ENCODE results near the gene TTLL9. TPM values are rescaled to one million over a fixed set of nuclear protein-coding genes. Genes with fewer than 3 reads are reported as not detected.

TTLL9 gene
- total and polyA plus RNA-seq, 4 experiments from 2014 or later: 0.25 TPM; not detected in 3

GRCh38 chr20:31849306-31849930 lies 21.0 kb upstream of the TTLL9 start:
- intact Hi-C loops (cut with micrococcal nuclease): no loop called here
- Mint-ChIP-seq H3K27ac (no peak overlapping the region), H3K36me3 (no peaks in the 10 kb centered on the region), H3K4me3 (no peak overlapping the region), H3K9me3 (no peaks in the 10 kb centered on the region), H3K27me3 (peaks cover 11 to 21% of the 10 kb centered on the region in 2 donors), H3K4me1 (no peaks in the 10 kb centered on the region)
- Histone ChIP-seq H3K27me3 (ENCODE audit: insufficient read depth, low read length) (no peaks in the 10 kb centered on the region), H3K27ac (ENCODE audit: low read depth, low read length) (no peak overlapping the region), H3K36me3 (ENCODE audit: insufficient read depth, low read length) (no peaks in the 10 kb centered on the region), H3K4me1 (ENCODE audit: insufficient read depth, low read length) (no peaks in the 10 kb centered on the region), H3K9me3 (ENCODE audit: control insufficient read depth in 1 of 2, low read length in 2 of 2) (no peaks in the 10 kb centered on the region), H3K4me3 (ENCODE audit: low read length in 2 of 2) (no peak overlapping the region)
- ChIA-PET CTCF (ENCODE audit: partially characterized antibody) (interaction anchor here (0.7 to 8.0 kb wide), 7 partner anchors 8 to 181 kb away, joined by 3 to 101 read pairs (median 4); partner anchors contain the start of genes MYLK2 and PDRG1), POLR2A (ENCODE audit: partially characterized antibody) (no interaction called here)
- no peak for DNase-seq

GRCh38 chr20:31851240-31851955 lies 19.0 kb upstream of the TTLL9 start:
- Histone ChIP-seq H3K27ac (ENCODE audit: low read depth, low read length) (no peak overlapping the region), H3K36me3 (ENCODE audit: insufficient read depth, low read length) (no peaks in the 10 kb centered on the region), H3K27me3 (ENCODE audit: insufficient read depth, low read length) (no peaks in the 10 kb centered on the region), H3K9me3 (ENCODE audit: control insufficient read depth in 1 of 2, low read length in 2 of 2) (no peaks in the 10 kb centered on the region), H3K4me1 (ENCODE audit: insufficient read depth, low read length) (no peaks in the 10 kb centered on the region), H3K4me3 (ENCODE audit: low read length in 2 of 2) (no peak overlapping the region)
- CTCF ChIA-PET (ENCODE audit: partially characterized antibody): interaction anchor here (0.7 to 8.0 kb wide), 15 partner anchors 8 to 803 kb away, joined by 3 to 101 read pairs (median 6); partner anchors contain the start of genes MYLK2 and PDRG1
- POLR2A ChIA-PET (ENCODE audit: partially characterized antibody): no interaction called here
- Mint-ChIP-seq H3K4me3 (no peak overlapping the region), H3K27me3 (peaks cover 11 to 21% of the 10 kb centered on the region in 2 donors), H3K4me1 (no peaks in the 10 kb centered on the region), H3K9me3 (no peaks in the 10 kb centered on the region), H3K27ac (no peak overlapping the region), H3K36me3 (no peaks in the 10 kb centered on the region)
- no peak for DNase-seq
- intact Hi-C loops (cut with micrococcal nuclease): loop anchor here (5.0 kb wide), 1 partner anchor 671 kb away; no protein-coding TSS in a partner anchor

- no peak overlapping the region for H3K4me3 Mint-ChIP-seq
- peaks cover 6% of the 10 kb centered on the region for H3K27me3 ChIP-seq (ENCODE audit: insufficient read depth, low read length)
- intact Hi-C loops (cut with micrococcal nuclease): loop anchor here (2.0 to 5.0 kb wide), 3 partner anchors 25 to 669 kb away; no protein-coding TSS in a partner anchor
- DNase-seq: no peak
- H3K4me3 ChIP-seq (ENCODE audit: low read length in 2 of 2): no peak overlapping the region
- peaks cover 14 to 26% of the 10 kb centered on the region in 2 donors for H3K27me3 Mint-ChIP-seq
- no peaks in the 10 kb centered on the region for H3K4me1 Mint-ChIP-seq
- H3K36me3 Mint-ChIP-seq: no peaks in the 10 kb centered on the region
- H3K27ac Mint-ChIP-seq: no peak overlapping the region
- ChIA-PET POLR2A (ENCODE audit: partially characterized antibody) (interaction anchor here (1.6 kb wide), 1 partner anchor 99 kb away, joined by 7 read pairs; the partner anchor contains the start of gene PDRG1), CTCF (ENCODE audit: partially characterized antibody) (interaction anchor here (0.6 to 8.0 kb wide), 18 partner anchors 10 to 961 kb away, joined by 3 to 101 read pairs (median 5); partner anchors contain the start of gene PDRG1)
- no peaks in the 10 kb centered on the region for H3K36me3 ChIP-seq (ENCODE audit: insufficient read depth, low read length)
- no peaks in the 10 kb centered on the region for H3K4me1 ChIP-seq (ENCODE audit: insufficient read depth, low read length)
- no peak overlapping the region for H3K27ac ChIP-seq (ENCODE audit: low read depth, low read length)
- H3K9me3 Mint-ChIP-seq: no peaks in the 10 kb centered on the region
- no peaks in the 10 kb centered on the region for H3K9me3 ChIP-seq (ENCODE audit: control insufficient read depth in 1 of 2, low read length in 2 of 2)
Measured at GRCh38 chr20:31853481-31853880, 17.0 kb upstream of the TTLL9 start.

- H3K4me3 ChIP-seq (ENCODE audit: low read length in 2 of 2): no peak overlapping the region
- no peaks in the 10 kb centered on the region for H3K36me3 ChIP-seq (ENCODE audit: insufficient read depth, low read length)
- no peak overlapping the region for H3K27ac ChIP-seq (ENCODE audit: low read depth, low read length)
- ChIA-PET POLR2A (ENCODE audit: partially characterized antibody) (no interaction called here), CTCF (ENCODE audit: partially characterized antibody) (interaction anchor here (2.2 to 8.0 kb wide), 5 partner anchors 10 to 174 kb away, joined by 6 to 101 read pairs (median 33); partner anchors contain the start of gene PDRG1)
- Mint-ChIP-seq H3K4me1 (peaks cover 0 to 11% (median 0%) of the 10 kb centered on the region in 4 donors), H3K36me3 (no peaks in the 10 kb centered on the region), H3K9me3 (no peaks in the 10 kb centered on the region), H3K27me3 (peaks cover 11 to 24% of the 10 kb centered on the region in 2 donors), H3K4me3 (no peak overlapping the region), H3K27ac (no peak overlapping the region)
- DNase-seq: no peak
- H3K9me3 ChIP-seq (ENCODE audit: control insufficient read depth in 1 of 2, low read length in 2 of 2): no peaks in the 10 kb centered on the region
- peaks cover 12% of the 10 kb centered on the region for H3K4me1 ChIP-seq (ENCODE audit: insufficient read depth, low read length)
- intact Hi-C loops (cut with micrococcal nuclease): no loop called here
- H3K27me3 ChIP-seq (ENCODE audit: insufficient read depth, low read length): peaks cover 29% of the 10 kb centered on the region
Measured at GRCh38 chr20:31856516-31856915, 13.9 kb upstream of the TTLL9 start.

GRCh38 chr20:31857861-31858759 lies 12.3 kb upstream of the TTLL9 start:
- H3K9me3 ChIP-seq (ENCODE audit: control insufficient read depth in 1 of 2, low read length in 2 of 2): no peaks in the 10 kb centered on the region
- CTCF ChIA-PET (ENCODE audit: partially characterized antibody): no interaction called here
- H3K27me3 ChIP-seq (ENCODE audit: insufficient read depth, low read length): peaks cover 29% of the 10 kb centered on the region
- no peaks in the 10 kb centered on the region for H3K36me3 ChIP-seq (ENCODE audit: insufficient read depth, low read length)
- POLR2A ChIA-PET (ENCODE audit: partially characterized antibody): no interaction called here
- peaks cover 11 to 27% of the 10 kb centered on the region in 2 donors for H3K27me3 Mint-ChIP-seq
- peaks cover 12% of the 10 kb centered on the region for H3K4me1 ChIP-seq (ENCODE audit: insufficient read depth, low read length)
- DNase-seq: no peak
- H3K36me3 Mint-ChIP-seq: no peaks in the 10 kb centered on the region
- no peak overlapping the region for H3K27ac Mint-ChIP-seq
- intact Hi-C loops (cut with micrococcal nuclease): no loop called here
- H3K27ac ChIP-seq (ENCODE audit: low read depth, low read length): no peak overlapping the region
- no peaks in the 10 kb centered on the region for H3K9me3 Mint-ChIP-seq
- no peak overlapping the region for H3K4me3 ChIP-seq (ENCODE audit: low read length in 2 of 2)
- H3K4me3 Mint-ChIP-seq: no peak overlapping the region
- peaks cover 0 to 14% (median 3%) of the 10 kb centered on the region in 4 donors for H3K4me1 Mint-ChIP-seq

GRCh38 chr20:31858760-31859083 lies 11.7 kb upstream of the TTLL9 start:
- Histone ChIP-seq H3K4me1 (ENCODE audit: insufficient read depth, low read length) (peaks cover 12% of the 10 kb centered on the region), H3K4me3 (ENCODE audit: low read length in 2 of 2) (no peak overlapping the region), H3K36me3 (ENCODE audit: insufficient read depth, low read length) (no peaks in the 10 kb centered on the region), H3K27ac (ENCODE audit: low read depth, low read length) (no peak overlapping the region), H3K27me3 (ENCODE audit: insufficient read depth, low read length) (peaks cover 29% of the 10 kb centered on the region), H3K9me3 (ENCODE audit: control insufficient read depth in 1 of 2, low read length in 2 of 2) (no peaks in the 10 kb centered on the region)
- Mint-ChIP-seq H3K27me3 (peaks cover 11 to 26% of the 10 kb centered on the region in 2 donors), H3K27ac (no peak overlapping the region), H3K4me1 (peaks cover 0 to 14% (median 3%) of the 10 kb centered on the region in 4 donors), H3K36me3 (no peaks in the 10 kb centered on the region), H3K9me3 (no peaks in the 10 kb centered on the region), H3K4me3 (no peak overlapping the region)
- ChIA-PET POLR2A (ENCODE audit: partially characterized antibody) (no interaction called here), CTCF (ENCODE audit: partially characterized antibody) (interaction anchor here (0.7 to 2.0 kb wide), 2 partner anchors 8 to 94 kb away, joined by 3 to 7 read pairs; partner anchors contain the start of gene PDRG1)
- intact Hi-C loops (cut with micrococcal nuclease): no loop called here
- DNase-seq: no peak
